ENCODE results near the gene ATG101. TPM values are rescaled to one million over a fixed set of nuclear protein-coding genes. Genes with fewer than 3 reads are reported as not detected.

The ATG101 gene
- total and polyA plus RNA-seq, 2 of the 13 experiments (the other 11 are each of a cell fraction or from before 2014, with no cell fraction given) = 58.2 to 67.7 TPM

- FAIRE-seq (no peak), DNase-seq (ENCODE audit: low spot score) (no peak)
- intact Hi-C loops (cut with micrococcal nuclease; ENCODE audit: unreplicated experiment) = no loop called here
- no peak for TF ChIP-seq POGZ (CRISPR knock-in tag; IDR thresholded peaks at IDR 0.05)
- TF ChIP-seq, protein P1, sequence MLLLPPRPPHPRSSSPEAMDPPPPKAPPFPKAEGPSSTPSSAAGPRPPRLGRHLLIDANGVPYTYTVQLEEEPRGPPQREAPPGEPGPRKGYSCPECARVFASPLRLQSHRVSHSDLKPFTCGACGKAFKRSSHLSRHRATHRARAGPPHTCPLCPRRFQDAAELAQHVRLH (CRISPR knock-in tag; IDR thresholded peaks at IDR 0.05; ENCODE audit: borderline replicate concordance, low read depth) = no peak
- TF ChIP-seq ZSCAN9 (CRISPR knock-in tag; IDR thresholded peaks at IDR 0.05; ENCODE audit: borderline replicate concordance) = no peak
- TF ChIP-seq FUBP1 (CRISPR knock-in tag; IDR thresholded peaks at IDR 0.05; ENCODE audit: borderline replicate concordance) = no peak
- TF ChIP-seq, protein P2, sequence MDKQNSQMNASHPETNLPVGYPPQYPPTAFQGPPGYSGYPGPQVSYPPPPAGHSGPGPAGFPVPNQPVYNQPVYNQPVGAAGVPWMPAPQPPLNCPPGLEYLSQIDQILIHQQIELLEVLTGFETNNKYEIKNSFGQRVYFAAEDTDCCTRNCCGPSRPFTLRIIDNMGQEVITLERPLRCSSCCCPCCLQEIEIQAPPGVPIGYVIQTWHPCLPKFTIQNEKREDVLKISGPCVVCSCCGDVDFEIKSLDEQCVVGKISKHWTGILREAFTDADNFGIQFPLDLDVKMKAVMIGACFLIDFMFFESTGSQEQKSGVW (CRISPR knock-in tag; IDR thresholded peaks at IDR 0.05; ENCODE audit: borderline replicate concordance) = no peak
- TF ChIP-seq ZNF17 (CRISPR knock-in tag; IDR thresholded peaks at IDR 0.05) = no peak
- TF ChIP-seq ZFX (CRISPR knock-in tag; IDR thresholded peaks at IDR 0.05; ENCODE audit: low read depth) = no peak
- TF ChIP-seq ZFAT (CRISPR knock-in tag; conservative IDR thresholded peaks at IDR 0.05) = no peak
- TF ChIP-seq POGK (CRISPR knock-in tag; conservative IDR thresholded peaks at IDR 0.05) = no peak
- TF ChIP-seq, protein P3, sequence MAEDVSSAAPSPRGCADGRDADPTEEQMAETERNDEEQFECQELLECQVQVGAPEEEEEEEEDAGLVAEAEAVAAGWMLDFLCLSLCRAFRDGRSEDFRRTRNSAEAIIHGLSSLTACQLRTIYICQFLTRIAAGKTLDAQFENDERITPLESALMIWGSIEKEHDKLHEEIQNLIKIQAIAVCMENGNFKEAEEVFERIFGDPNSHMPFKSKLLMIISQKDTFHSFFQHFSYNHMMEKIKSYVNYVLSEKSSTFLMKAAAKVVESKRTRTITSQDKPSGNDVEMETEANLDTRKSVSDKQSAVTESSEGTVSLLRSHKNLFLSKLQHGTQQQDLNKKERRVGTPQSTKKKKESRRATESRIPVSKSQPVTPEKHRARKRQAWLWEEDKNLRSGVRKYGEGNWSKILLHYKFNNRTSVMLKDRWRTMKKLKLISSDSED (CRISPR knock-in tag; IDR thresholded peaks at IDR 0.05) = no peak
- no peak for TF ChIP-seq REST (IDR thresholded peaks at IDR 0.05; ENCODE audit: borderline replicate concordance in 1 of 2, low read depth in 1 of 2, low read length in 2 of 2)
- no peak for TF ChIP-seq ZNF619 (CRISPR knock-in tag; IDR thresholded peaks at IDR 0.05)
- TF ChIP-seq NAIF1 (CRISPR knock-in tag; IDR thresholded peaks at IDR 0.05; ENCODE audit: borderline replicate concordance) = no peak
- no peak for TF ChIP-seq ZNF598 (CRISPR knock-in tag; IDR thresholded peaks at IDR 0.05; ENCODE audit: borderline replicate concordance)
- TF ChIP-seq IRF2 (CRISPR knock-in tag; IDR thresholded peaks at IDR 0.05) = no peak
These were observed 55.7 kb downstream of the ATG101 start for GRCh38 chr12:52125476-52125900.

More at GRCh38 chr12:52125476-52125900, 55.7 kb downstream of the ATG101 start:
- no TSS peak for BruUV-seq (replicated peaks)
- Histone ChIP-seq H3K27ac (ENCODE audit: extremely low read length, insufficient read depth, low read length) (no peak overlapping the region), H3K79me2 (ENCODE audit: insufficient read depth, low read length) (no peaks in the 10 kb centered on the region), H3K9ac (ENCODE audit: insufficient read depth, low read depth, low read length) (no peak overlapping the region), H3K4me3 (replicated peaks in 1 of 3; ENCODE audit: insufficient read depth in 1 of 3, low read depth in 2 of 3, low read length in 3 of 3) (no peak overlapping the region), H3K27me3 (ENCODE audit: control insufficient read depth in 1 of 2, insufficient read depth in 2 of 2, low read length in 2 of 2) (peaks cover 4 to 36% of the 10 kb centered on the region in 2 experiments; a peak in 3 of 5 replicates), H3K4me2 (ENCODE audit: low read depth, low read length) (no peak overlapping the region), H3K4me1 (ENCODE audit: insufficient read depth, low read length) (peaks cover 36% of the 10 kb centered on the region), H2AFZ (ENCODE audit: low read length) (no peak overlapping the region), H3K9me3 (ENCODE audit: low read length) (no peaks in the 10 kb centered on the region), H4K20me1 (ENCODE audit: insufficient read depth, low read length) (no peaks in the 10 kb centered on the region), H3K36me3 (replicated peaks in 1 of 2; ENCODE audit: control insufficient read depth in 1 of 2, insufficient read depth in 2 of 2, low read length in 2 of 2) (no peaks in the 10 kb centered on the region)
- POLR2A ChIA-PET = no interaction called here
- no peak for ATAC-seq
- CTCF ChIA-PET (ENCODE audit: low intra/inter-chr PET ratio, low total read pairs) = no interaction called here
- WGBS (ENCODE audit: low lambda C conversion rate) = 44% methylated on average over 6 of the region's 6 CpGs
- in situ Hi-C loops (cut with HindIII; ENCODE audit: extremely low pct_ligation_motif_present, low pct_unique_long_range_greater_than_20kb) = loop anchor here (25.0 kb wide), 2 partner anchors 412 to 862 kb away; no protein-coding TSS in a partner anchor

Measured in HepG2 (cell line).